K562 (cell line): Measurements from ENCODE around the gene ANO4. TPM values are rescaled to one million over a fixed set of nuclear protein-coding genes. Genes with fewer than 3 reads are reported as not detected.
A peak's percentile ranks its signal among the peaks of the same experiment; 100 is the strongest.
"Not testable (repeated sequence)": the region's sequence is repeated elsewhere in the genome, so short reads cannot be mapped to it uniquely, and the experiment has no call there.

Experiments used
- ATAC-seq: fragments of 200-7000 bp; cut with Tn5 transposase; 3 replicates; pipeline ENCODE4 v1.9.1; 2020; ENCODE audit warnings: moderate library complexity
- BruUV-seq: library from RNA; stranded (reverse); fragments of 400-500 nt; replicated peaks from 2 replicates; lab custom pipeline; 2021; lab: Mats Ljungman, UMichigan
- CTCF ChIA-PET: fragments of 300-600 bp; formaldehyde crosslinking; extraction: SDS; loops from one replicate; lab custom pipeline; 2021; ENCODE audit warnings: low intra/inter-chr PET ratio; lab: Yijun Ruan, JAX
- POLR2A ChIA-PET: fragments of 300-600, 350-650 bp; sonication (Branson Sonifier 250); formaldehyde crosslinking; extraction: SDS; loops from one replicate; lab custom pipeline; 2021; ENCODE audit warnings: antibody characterized with exemption, inconsistent platforms; lab: Yijun Ruan, JAX
- DNase-seq, 4 experiments: peaks; one replicate each; pipeline versions ENCODE4 v3.0.0 to v3.0.0-alpha.2; 2011 to 2018; ENCODE audit warnings: low spot score in 3 of 4, mixed read lengths in 3 of 4; ENCODE audit errors: extremely low read depth in 1 of 4
- FAIRE-seq: peaks from 2 replicates; lab custom pipeline; 2011; peaks lifted over from hg19 to GRCh38; lab: Jason Lieb, UNC
- H2AFZ ChIP-seq: 2 replicates; pipeline ENCODE4 v1.6.0; 2011; ENCODE audit warnings: low read depth, low read length, control low read depth, inconsistent platforms
- H3K27ac ChIP-seq: fragments of 200-600 bp; 3 replicates; pipeline ENCODE4 v1.8.0; 2011; ENCODE audit warnings: low read depth, mild to moderate bottlenecking, control low read depth, inconsistent platforms, low read length, moderate library complexity, mixed read lengths; ENCODE audit errors: extremely low read depth
- H3K27me3 ChIP-seq, 2 experiments: fragments of 300-600 bp in 1 of 2; 2 replicates in 1 of 2; 3 replicates in 1 of 2; pipeline versions ENCODE4 v1.6.0 to v1.8.0; 2011; ENCODE audit warnings: inconsistent platforms in 2 of 2, low read length in 2 of 2, mild to moderate bottlenecking in 1 of 2, mixed read lengths in 1 of 2, moderate library complexity in 1 of 2; ENCODE audit not compliant: control insufficient read depth in 2 of 2, insufficient read depth in 2 of 2
- H3K36me3 ChIP-seq: fragments of 300-600 bp; 3 replicates; pipeline ENCODE4 v1.8.0; 2011; ENCODE audit warnings: mild to moderate bottlenecking, low read length, inconsistent platforms; ENCODE audit not compliant: control insufficient read depth, insufficient read depth
- H3K4me1 ChIP-seq, 2 experiments: fragments of 200-600 bp in 1 of 2; replicated peaks in 1 of 2; 2 replicates in 1 of 2; 3 replicates in 1 of 2; pipeline versions ENCODE4 v1.5.1 to v1.8.0; 2011; ENCODE audit warnings: inconsistent platforms in 2 of 2, low read length in 2 of 2, mild to moderate bottlenecking in 1 of 2, mixed read lengths in 1 of 2, moderate library complexity in 1 of 2; ENCODE audit not compliant: control insufficient read depth in 2 of 2, insufficient read depth in 2 of 2
- H3K4me2 ChIP-seq: 2 replicates; pipeline ENCODE4 v1.6.1; 2011; ENCODE audit warnings: low read length, control low read depth, inconsistent platforms, mixed read lengths; ENCODE audit not compliant: insufficient read depth
- H3K4me3 ChIP-seq: fragments of 200-600 bp; sonication (generic), shearing (Covaris generic); 2 replicates; pipeline ENCODE4 v1.5.1; 2016; ENCODE audit warnings: control low read depth, inconsistent platforms
- H3K79me2 ChIP-seq: fragments of 200-600 bp; 3 replicates; pipeline ENCODE4 v1.8.0; 2011; ENCODE audit warnings: low read length, inconsistent platforms; ENCODE audit not compliant: control insufficient read depth, insufficient read depth
- H3K9ac ChIP-seq, 2 experiments: 2 replicates each; pipeline versions ENCODE4 v1.6.0 to v1.6.1; 2011; ENCODE audit warnings: low read depth in 2 of 2, low read length in 2 of 2, control low read depth in 1 of 2, inconsistent platforms in 1 of 2, mild to moderate bottlenecking in 1 of 2, mixed read lengths in 1 of 2; ENCODE audit not compliant: insufficient read depth in 1 of 2
- H3K9me1 ChIP-seq: one replicate; pipeline ENCODE4 v1.6.0; 2011; ENCODE audit warnings: inconsistent platforms, mild to moderate bottlenecking, low read length, moderate library complexity; ENCODE audit not compliant: control insufficient read depth, insufficient read depth
- H3K9me3 ChIP-seq: replicated peaks from 2 replicates; pipeline ENCODE4 v1.5.1; 2011; ENCODE audit warnings: low read depth, low read length, inconsistent platforms; ENCODE audit not compliant: control insufficient read depth, insufficient read depth
- H4K20me1 ChIP-seq: replicated peaks from 2 replicates; pipeline ENCODE4 v1.6.1; 2011; ENCODE audit warnings: low read length, inconsistent platforms, mixed read lengths; ENCODE audit not compliant: control insufficient read depth, insufficient read depth
- FOXA3 ChIP-seq, 2 experiments: fragments of 450-650 bp in 1 of 2; sonication (generic) in 1 of 2; formaldehyde crosslinking; IDR thresholded peaks in 1 of 2; conservative IDR thresholded peaks in 1 of 2; 2 replicates each; pipeline versions ENCODE4 v1.4.0 to v1.8.0; 2020 to 2022; ENCODE audit warnings: mild to moderate bottlenecking in 2 of 2, missing genetic modification reagents in 1 of 2
- MCM2 ChIP-seq: fragments of 450-650 bp; IDR thresholded peaks from 2 replicates; pipeline ENCODE4 v1.6.1; 2017; ENCODE audit warnings: low read depth, mild to moderate bottlenecking
- ZNF274 ChIP-seq: IDR thresholded peaks from 2 replicates; pipeline ENCODE4 v1.6.1; 2011; ENCODE audit warnings: low read depth, mild to moderate bottlenecking, low read length, moderate library complexity, borderline replicate concordance
- ZNF778 ChIP-seq: fragments of 450-650 bp; formaldehyde crosslinking; IDR thresholded peaks from 2 replicates; pipeline ENCODE4 v1.4.0; 2020; ENCODE audit warnings: mild to moderate bottlenecking, moderate library complexity
- in situ Hi-C: fragments of 300-500 bp; cut with MboI; formaldehyde crosslinking; loops from 4 replicates; pipeline ENCODE4 v1.15.0; 2018; ENCODE audit warnings: inconsistent platforms, mixed read lengths
- intact Hi-C: fragments of 100-400 bp; cut with micrococcal nuclease; formaldehyde crosslinking; loops from 2 replicates; pipeline ENCODE4 v1.14.2; 2022
- polyA plus RNA-seq, 8 experiments: library from polyadenylated mRNA; depleted of rRNA in 4 of 8; stranded (reverse) in 5 of 8; unstranded in 3 of 8; fragments of >200 nt; fragmentation: Nextera tagmentation in 2 of 8; fragmentation: Illumina TruSeq in 1 of 8; extraction: Ambion mirVana in 2 of 8; extraction: Trizol in 1 of 8; gene quantifications; 2 replicates each; pipeline versions ENCODE4 v1.2.1 to v1.2.3, GENCODE V29; 2011 to 2014; ENCODE audit warnings: inconsistent platforms in 1 of 8, missing spikeins in 1 of 8
- total RNA-seq, 7 experiments: library from RNA; depleted of rRNA in 6 of 7; stranded (reverse); fragments of >200 nt in 6 of 7; fragmentation: Illumina TruSeq in 2 of 7; extraction: Trizol in 2 of 7; gene quantifications; 2 replicates each; pipeline versions ENCODE4 v1.2.1 to v1.2.3, GENCODE V29; 2011 to 2021; ENCODE audit warnings: low replicate concordance in 1 of 7
- TF ChIP-seq, protein P1 (sequence below): fragments of 250-450 bp; sonication (Bioruptor Pico); IDR thresholded peaks from 2 replicates; pipeline ENCODE4 v1.8.0; 2021; ENCODE audit warnings: moderate library complexity, mild to moderate bottlenecking, inconsistent platforms
- TF ChIP-seq, protein P2 (sequence below): IDR thresholded peaks from 2 replicates; pipeline ENCODE4 v1.6.1; 2014; ENCODE audit warnings: antibody characterized with exemption
- TF ChIP-seq, protein P3 (sequence below), 3 experiments: IDR thresholded peaks in 2 of 3; conservative IDR thresholded peaks in 1 of 3; 2 replicates each; pipeline ENCODE4 v1.5.1; 2011 to 2012; ENCODE audit warnings: low read length in 3 of 3, mild to moderate bottlenecking in 3 of 3, control low read depth in 2 of 3, improper control_type of control experiment in 1 of 3, inconsistent platforms in 1 of 3, low read depth in 1 of 3, mixed read lengths in 1 of 3, moderate library complexity in 1 of 3; ENCODE audit not compliant: insufficient read depth in 2 of 3

The ANO4 gene
- total and polyA plus RNA-seq, 9 of the 15 experiments (the other 6 are each of a cell fraction or from before 2014, with no cell fraction given): not detected

DNA sequence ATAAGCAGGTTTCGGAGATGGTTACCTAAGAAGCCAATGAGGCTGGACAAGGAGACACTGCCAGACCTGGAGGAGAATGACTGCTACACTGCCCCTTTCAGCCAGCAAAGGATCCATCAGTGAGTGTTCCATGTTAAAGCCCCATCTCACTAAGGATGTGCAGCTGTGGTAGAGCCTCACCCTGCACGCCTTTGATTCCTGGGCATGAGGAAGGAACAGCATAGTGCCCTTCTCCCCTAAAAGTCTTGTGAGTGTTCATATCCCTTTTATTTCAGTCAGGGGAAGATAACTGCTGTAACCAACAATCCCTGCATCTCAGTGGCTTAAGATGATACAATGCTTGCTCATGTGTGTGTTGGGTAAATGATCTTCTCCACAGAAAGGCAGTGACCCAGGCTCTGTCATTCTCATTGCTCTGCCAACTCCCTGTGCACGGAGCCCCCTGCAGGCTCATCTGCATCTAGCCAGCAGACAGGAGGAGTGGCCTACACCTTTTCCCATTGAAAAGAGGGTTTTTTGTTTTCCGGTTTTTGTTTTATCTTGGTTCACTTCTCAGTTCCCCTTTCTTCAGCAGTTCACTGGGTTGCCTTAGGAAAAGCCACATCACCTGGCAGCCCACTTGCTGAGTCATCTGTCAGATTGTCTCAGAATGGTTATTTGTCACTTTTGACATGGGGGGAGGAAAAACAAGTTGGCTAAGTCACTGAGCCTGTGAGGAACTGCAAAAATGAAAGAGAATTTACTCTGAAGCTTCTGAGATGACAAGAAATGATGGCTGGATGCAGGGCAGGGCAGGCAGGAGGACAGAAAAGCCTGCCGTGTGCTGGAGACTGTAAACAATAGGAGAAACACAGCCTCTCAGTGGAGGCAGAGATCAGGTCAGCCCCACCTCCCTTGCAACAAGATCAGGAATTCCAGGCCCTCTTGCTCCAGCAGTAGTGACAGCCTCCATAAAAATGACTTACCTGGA is 193.3 kb downstream of the ANO4 start (continued):
- TF ChIP-seq, protein P1, sequence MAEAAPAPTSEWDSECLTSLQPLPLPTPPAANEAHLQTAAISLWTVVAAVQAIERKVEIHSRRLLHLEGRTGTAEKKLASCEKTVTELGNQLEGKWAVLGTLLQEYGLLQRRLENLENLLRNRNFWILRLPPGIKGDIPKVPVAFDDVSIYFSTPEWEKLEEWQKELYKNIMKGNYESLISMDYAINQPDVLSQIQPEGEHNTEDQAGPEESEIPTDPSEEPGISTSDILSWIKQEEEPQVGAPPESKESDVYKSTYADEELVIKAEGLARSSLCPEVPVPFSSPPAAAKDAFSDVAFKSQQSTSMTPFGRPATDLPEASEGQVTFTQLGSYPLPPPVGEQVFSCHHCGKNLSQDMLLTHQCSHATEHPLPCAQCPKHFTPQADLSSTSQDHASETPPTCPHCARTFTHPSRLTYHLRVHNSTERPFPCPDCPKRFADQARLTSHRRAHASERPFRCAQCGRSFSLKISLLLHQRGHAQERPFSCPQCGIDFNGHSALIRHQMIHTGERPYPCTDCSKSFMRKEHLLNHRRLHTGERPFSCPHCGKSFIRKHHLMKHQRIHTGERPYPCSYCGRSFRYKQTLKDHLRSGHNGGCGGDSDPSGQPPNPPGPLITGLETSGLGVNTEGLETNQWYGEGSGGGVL: no peak
- TF ChIP-seq MCM2 (no peak), ZNF274 (no peak), ZNF778 (CRISPR knock-in tag) (no peak), FOXA3 (CRISPR knock-in tag; conservative IDR thresholded peaks at IDR 0.05 in 1 of 2, IDR thresholded peaks at IDR 0.05 in 1 of 2) (no peak)
- TF ChIP-seq, protein P2, sequence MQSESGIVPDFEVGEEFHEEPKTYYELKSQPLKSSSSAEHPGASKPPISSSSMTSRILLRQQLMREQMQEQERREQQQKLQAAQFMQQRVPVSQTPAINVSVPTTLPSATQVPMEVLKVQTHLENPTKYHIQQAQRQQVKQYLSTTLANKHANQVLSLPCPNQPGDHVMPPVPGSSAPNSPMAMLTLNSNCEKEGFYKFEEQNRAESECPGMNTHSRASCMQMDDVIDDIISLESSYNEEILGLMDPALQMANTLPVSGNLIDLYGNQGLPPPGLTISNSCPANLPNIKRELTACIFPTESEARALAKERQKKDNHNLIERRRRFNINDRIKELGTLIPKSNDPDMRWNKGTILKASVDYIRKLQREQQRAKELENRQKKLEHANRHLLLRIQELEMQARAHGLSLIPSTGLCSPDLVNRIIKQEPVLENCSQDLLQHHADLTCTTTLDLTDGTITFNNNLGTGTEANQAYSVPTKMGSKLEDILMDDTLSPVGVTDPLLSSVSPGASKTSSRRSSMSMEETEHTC: no peak
- TF ChIP-seq, protein P3, sequence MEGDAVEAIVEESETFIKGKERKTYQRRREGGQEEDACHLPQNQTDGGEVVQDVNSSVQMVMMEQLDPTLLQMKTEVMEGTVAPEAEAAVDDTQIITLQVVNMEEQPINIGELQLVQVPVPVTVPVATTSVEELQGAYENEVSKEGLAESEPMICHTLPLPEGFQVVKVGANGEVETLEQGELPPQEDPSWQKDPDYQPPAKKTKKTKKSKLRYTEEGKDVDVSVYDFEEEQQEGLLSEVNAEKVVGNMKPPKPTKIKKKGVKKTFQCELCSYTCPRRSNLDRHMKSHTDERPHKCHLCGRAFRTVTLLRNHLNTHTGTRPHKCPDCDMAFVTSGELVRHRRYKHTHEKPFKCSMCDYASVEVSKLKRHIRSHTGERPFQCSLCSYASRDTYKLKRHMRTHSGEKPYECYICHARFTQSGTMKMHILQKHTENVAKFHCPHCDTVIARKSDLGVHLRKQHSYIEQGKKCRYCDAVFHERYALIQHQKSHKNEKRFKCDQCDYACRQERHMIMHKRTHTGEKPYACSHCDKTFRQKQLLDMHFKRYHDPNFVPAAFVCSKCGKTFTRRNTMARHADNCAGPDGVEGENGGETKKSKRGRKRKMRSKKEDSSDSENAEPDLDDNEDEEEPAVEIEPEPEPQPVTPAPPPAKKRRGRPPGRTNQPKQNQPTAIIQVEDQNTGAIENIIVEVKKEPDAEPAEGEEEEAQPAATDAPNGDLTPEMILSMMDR (IDR thresholded peaks at IDR 0.05 in 2 of 3, conservative IDR thresholded peaks at IDR 0.05 in 1 of 3; ENCODE audit: insufficient read depth in 2 of 3, low read depth in 1 of 3, low read length in 3 of 3): peak; percentile 23 to 39 (median 34); a peak in 2 of 6 replicates

DNA sequence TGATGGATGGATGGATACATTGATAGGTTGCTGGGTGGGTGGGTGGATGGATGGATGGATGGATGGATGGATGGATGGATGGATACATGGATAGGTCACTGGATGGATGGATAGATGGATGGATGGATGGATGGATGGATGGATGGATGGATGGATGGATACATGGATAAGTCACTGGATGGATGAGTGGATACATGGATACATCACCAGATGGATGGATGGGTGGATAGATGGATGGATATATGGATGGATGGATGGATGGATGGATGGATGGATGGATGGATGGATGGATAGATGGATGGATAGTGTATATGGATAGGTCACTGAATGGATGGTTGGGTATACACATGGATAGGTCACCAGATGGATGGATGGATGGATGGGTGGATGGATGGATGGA is 194.9 kb downstream of the ANO4 start:
- ATAC-seq, CTCF ChIA-PET, H3K9me1 ChIP-seq, H3K4me2 ChIP-seq, DNase-seq, POLR2A ChIA-PET, in situ Hi-C loops, H3K27me3 ChIP-seq, H3K79me2 ChIP-seq, H4K20me1 ChIP-seq, H3K9ac ChIP-seq, H3K36me3 ChIP-seq, H3K4me3 ChIP-seq, H3K4me1 ChIP-seq, H2AFZ ChIP-seq, BruUV-seq, H3K27ac ChIP-seq, H3K9me3 ChIP-seq, FAIRE-seq: not testable (repeated sequence)
- intact Hi-C loops: loop anchor here (10.0 kb wide), 1 partner anchor 335 kb away; no protein-coding TSS in a partner anchor
